Natural killer cell (primary cell): ENCODE results near the gene MEAF6. TPM values are rescaled to one million over a fixed set of nuclear protein-coding genes. Genes with fewer than 3 reads are reported as not detected.
A peak's percentile ranks its signal among the peaks of the same experiment; 100 is the strongest.

Experiments used
- ATAC-seq, 3 donors: fragments of 150-1000 bp in 2 of 3; fragments of 200-7000 bp in 1 of 3; cut with Tn5 transposase; 1 replicate in 1 of 3; 2 replicates in 2 of 3; pipeline ENCODE4 v1.10.0; 2021; ENCODE audit warnings: mild to moderate bottlenecking in 2 of 3, moderate library complexity in 2 of 3
- DNase-seq, 2 donors: peaks; one replicate each; pipeline versions ENCODE4 v3.0.0 to v3.0.0-alpha.2; 2013 to 2021; ENCODE audit warnings: mixed read lengths in 1 of 2
- H3K27ac ChIP-seq: one replicate; pipeline ENCODE4 v1.5.1; 2013; ENCODE audit warnings: mild to moderate bottlenecking, low read length
- H3K27me3 ChIP-seq: one replicate; pipeline ENCODE4 v1.6.1; 2013; ENCODE audit warnings: low read length; ENCODE audit not compliant: control insufficient read depth, insufficient read depth
- H3K36me3 ChIP-seq: one replicate; pipeline ENCODE4 v1.6.1; 2013; ENCODE audit warnings: low read length; ENCODE audit not compliant: control insufficient read depth, insufficient read depth
- H3K4me1 ChIP-seq: one replicate; pipeline ENCODE4 v1.6.1; 2013; ENCODE audit warnings: low read length; ENCODE audit not compliant: control insufficient read depth, insufficient read depth
- H3K4me3 ChIP-seq: one replicate; pipeline ENCODE4 v1.5.1; 2013; ENCODE audit warnings: low read length
- H3K9me3 ChIP-seq: one replicate; pipeline ENCODE4 v1.6.1; 2013; ENCODE audit warnings: low read length; ENCODE audit not compliant: control insufficient read depth, insufficient read depth
- H3K27ac Mint-ChIP-seq, 2 donors: one replicate each; pipeline ENCODE4 v1.8.0; 2022; ENCODE audit warnings: mild to moderate bottlenecking in 2 of 2, mixed read lengths in 2 of 2, moderate library complexity in 1 of 2
- H3K27me3 Mint-ChIP-seq, 2 donors: one replicate each; pipeline ENCODE4 v1.8.0; 2022; ENCODE audit warnings: low read depth in 2 of 2, mixed read lengths in 2 of 2
- H3K36me3 Mint-ChIP-seq: one replicate; pipeline ENCODE4 v1.8.0; 2022; ENCODE audit warnings: mixed read lengths
- H3K4me1 Mint-ChIP-seq, 2 donors: one replicate each; pipeline ENCODE4 v1.8.0; 2022; ENCODE audit warnings: mixed read lengths in 2 of 2
- H3K4me3 Mint-ChIP-seq: one replicate; pipeline ENCODE4 v1.8.0; 2022; ENCODE audit warnings: mild to moderate bottlenecking, moderate library complexity, mixed read lengths
- H3K9me3 Mint-ChIP-seq, 2 donors: one replicate each; pipeline ENCODE4 v1.8.0; 2022; ENCODE audit warnings: mixed read lengths in 2 of 2
- CTCF ChIP-seq: fragments of 200-600 bp; IDR thresholded peaks from one replicate; pipeline ENCODE4 v1.8.0; 2022; ENCODE audit warnings: antibody characterized with exemption
- WGBS: methylation state at CpG from one replicate; pipeline ENCODE4 v1.1.7; 2013; ENCODE audit warnings: missing lambda C conversion rate; ENCODE audit not compliant: insufficient coverage; 5-methylcytosine and 5-hydroxymethylcytosine counted together
- intact Hi-C: fragments of 100-400 bp; cut with micrococcal nuclease; formaldehyde crosslinking; loops from one replicate; pipeline ENCODE4 v1.14.2; 2022
- total RNA-seq, 4 donors: library from RNA; stranded (reverse); fragments of 120-200 nt in 1 of 4; gene quantifications; one replicate each; pipeline versions ENCODE4 v1.2.3 to v1.2.4, GENCODE V29; 2013 to 2022

The MEAF6 gene
- total RNA-seq, 3 donors from 2014 or later (not counting 1 experiment from before 2014, with no cell fraction given), result 63.9 to 78.7 (median 69.0) TPM

GRCh38 chr1:37477198-37477931, 37.2 kb downstream of the MEAF6 start:
- intact Hi-C loops, result loop anchor here (5.0 to 10.0 kb wide), 2 partner anchors 215 to 527 kb away; partner anchors contain the start of genes CDCA8 and FHL3
- Histone ChIP-seq H3K27me3 (no peaks in the 10 kb centered on the region), H3K27ac (peak overlapping the region; percentile 99), H3K36me3 (peaks cover 51% of the 10 kb centered on the region), H3K4me1 (peaks cover 92% of the 10 kb centered on the region), H3K9me3 (no peaks in the 10 kb centered on the region), H3K4me3 (peak overlapping the region; percentile 93)
- Mint-ChIP-seq H3K36me3 (no peaks in the 10 kb centered on the region), H3K27ac (peak overlapping the region; percentile 99 to 100), H3K9me3 (no peaks in the 10 kb centered on the region), H3K4me3 (peak overlapping the region; percentile 95), H3K27me3 (no peaks in the 10 kb centered on the region), H3K4me1 (peaks cover 77 to 86% of the 10 kb centered on the region in 2 donors)
- no peak for TF ChIP-seq CTCF
- DNase-seq, result peak; percentile 83 to 96
- 5% methylated on average over 10 of the region's 10 CpGs for WGBS
- peak; percentile 49 to 72 (median 64) for ATAC-seq

GRCh38 chr1:37476460-37477197, 37.9 kb downstream of the MEAF6 start:
- peak overlapping the region; percentile 95 for H3K4me3 Mint-ChIP-seq
- no peaks in the 10 kb centered on the region for H3K27me3 Mint-ChIP-seq
- H3K27ac Mint-ChIP-seq, result peak overlapping the region; percentile 99 to 100
- TF ChIP-seq CTCF, result no peak
- peaks cover 94% of the 10 kb centered on the region for H3K4me1 ChIP-seq
- no peak for ATAC-seq
- H3K4me1 Mint-ChIP-seq, result peaks cover 77 to 86% of the 10 kb centered on the region in 2 donors
- intact Hi-C loops, result loop anchor here (5.0 to 10.0 kb wide), 2 partner anchors 216 to 528 kb away; partner anchors contain the start of genes CDCA8 and FHL3
- H3K36me3 Mint-ChIP-seq, result no peaks in the 10 kb centered on the region
- H3K36me3 ChIP-seq, result peaks cover 44% of the 10 kb centered on the region
- peak overlapping the region; percentile 99 for H3K27ac ChIP-seq
- DNase-seq, result peak in 1 of 2 donors; percentile 34
- no peaks in the 10 kb centered on the region for H3K9me3 Mint-ChIP-seq
- WGBS, result 18% methylated on average over 3 of the region's 5 CpGs
- no peaks in the 10 kb centered on the region for H3K9me3 ChIP-seq
- H3K27me3 ChIP-seq, result no peaks in the 10 kb centered on the region
- H3K4me3 ChIP-seq, result peak overlapping the region; percentile 93

- H3K4me1 Mint-ChIP-seq, result peaks cover 73 to 84% of the 10 kb centered on the region in 2 donors
- no peak for TF ChIP-seq CTCF
- H3K4me1 ChIP-seq, result peaks cover 94% of the 10 kb centered on the region
These were observed 38.5 kb downstream of the MEAF6 start for GRCh38 chr1:37476087-37476452.

More at GRCh38 chr1:37476087-37476452, 38.5 kb downstream of the MEAF6 start:
- Mint-ChIP-seq H3K9me3 (no peaks in the 10 kb centered on the region), H3K27ac (peak overlapping the region; percentile 99 to 100), H3K4me3 (peak overlapping the region; percentile 95), H3K27me3 (no peaks in the 10 kb centered on the region), H3K36me3 (no peaks in the 10 kb centered on the region)
- no peaks in the 10 kb centered on the region for H3K9me3 ChIP-seq
- peaks cover 38% of the 10 kb centered on the region for H3K36me3 ChIP-seq
- no peaks in the 10 kb centered on the region for H3K27me3 ChIP-seq
- intact Hi-C loops, result loop anchor here (5.0 to 10.0 kb wide), 2 partner anchors 216 to 529 kb away; partner anchors contain the start of genes CDCA8 and FHL3
- H3K4me3 ChIP-seq, result peak overlapping the region; percentile 93
- H3K27ac ChIP-seq, result peak overlapping the region; percentile 99
- DNase-seq (peak in 1 of 2 donors; percentile 39), ATAC-seq (no peak)
- WGBS, result 40% methylated on average over 9 of the region's 9 CpGs
